ENCODE data around the gene GIPC1.

DNA sequence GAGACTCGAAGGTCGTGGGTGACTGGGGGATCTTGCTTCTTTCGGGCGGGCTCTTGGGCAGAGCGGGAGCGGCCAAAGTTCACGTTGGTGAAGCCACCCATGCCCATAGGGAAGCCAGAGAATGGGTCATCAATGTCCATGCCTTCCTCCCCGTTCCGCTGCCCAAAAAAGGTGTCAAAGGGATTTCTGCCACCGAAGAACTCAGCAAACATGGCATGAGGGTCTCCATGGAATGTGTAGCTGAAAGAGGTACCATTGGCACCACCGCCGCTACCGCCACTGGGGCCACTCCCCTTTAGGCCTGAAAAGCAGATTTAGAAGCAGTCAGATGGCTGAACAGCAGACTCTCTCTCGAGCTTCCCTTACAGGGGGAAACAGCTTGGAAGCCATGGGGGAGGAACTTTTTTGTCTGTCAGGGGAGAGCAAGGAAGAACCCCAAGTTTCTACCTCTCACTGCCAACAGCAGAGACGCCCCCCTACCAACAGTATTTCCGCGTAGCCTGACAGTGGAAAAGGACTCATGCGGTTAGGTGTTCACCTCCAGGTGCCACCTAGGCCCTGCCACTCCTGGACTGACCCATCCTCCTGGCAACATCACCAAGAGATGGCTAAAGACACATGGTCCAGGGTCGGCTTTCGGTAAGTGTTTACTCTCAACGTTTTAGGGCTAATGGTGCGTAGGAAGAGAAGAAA is 21.0 kb upstream of the GIPC1 start:
- TF ChIP-seq, protein P1, sequence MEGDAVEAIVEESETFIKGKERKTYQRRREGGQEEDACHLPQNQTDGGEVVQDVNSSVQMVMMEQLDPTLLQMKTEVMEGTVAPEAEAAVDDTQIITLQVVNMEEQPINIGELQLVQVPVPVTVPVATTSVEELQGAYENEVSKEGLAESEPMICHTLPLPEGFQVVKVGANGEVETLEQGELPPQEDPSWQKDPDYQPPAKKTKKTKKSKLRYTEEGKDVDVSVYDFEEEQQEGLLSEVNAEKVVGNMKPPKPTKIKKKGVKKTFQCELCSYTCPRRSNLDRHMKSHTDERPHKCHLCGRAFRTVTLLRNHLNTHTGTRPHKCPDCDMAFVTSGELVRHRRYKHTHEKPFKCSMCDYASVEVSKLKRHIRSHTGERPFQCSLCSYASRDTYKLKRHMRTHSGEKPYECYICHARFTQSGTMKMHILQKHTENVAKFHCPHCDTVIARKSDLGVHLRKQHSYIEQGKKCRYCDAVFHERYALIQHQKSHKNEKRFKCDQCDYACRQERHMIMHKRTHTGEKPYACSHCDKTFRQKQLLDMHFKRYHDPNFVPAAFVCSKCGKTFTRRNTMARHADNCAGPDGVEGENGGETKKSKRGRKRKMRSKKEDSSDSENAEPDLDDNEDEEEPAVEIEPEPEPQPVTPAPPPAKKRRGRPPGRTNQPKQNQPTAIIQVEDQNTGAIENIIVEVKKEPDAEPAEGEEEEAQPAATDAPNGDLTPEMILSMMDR (IDR thresholded peaks at IDR 0.05), result no peak
- TF ChIP-seq, protein P2, sequence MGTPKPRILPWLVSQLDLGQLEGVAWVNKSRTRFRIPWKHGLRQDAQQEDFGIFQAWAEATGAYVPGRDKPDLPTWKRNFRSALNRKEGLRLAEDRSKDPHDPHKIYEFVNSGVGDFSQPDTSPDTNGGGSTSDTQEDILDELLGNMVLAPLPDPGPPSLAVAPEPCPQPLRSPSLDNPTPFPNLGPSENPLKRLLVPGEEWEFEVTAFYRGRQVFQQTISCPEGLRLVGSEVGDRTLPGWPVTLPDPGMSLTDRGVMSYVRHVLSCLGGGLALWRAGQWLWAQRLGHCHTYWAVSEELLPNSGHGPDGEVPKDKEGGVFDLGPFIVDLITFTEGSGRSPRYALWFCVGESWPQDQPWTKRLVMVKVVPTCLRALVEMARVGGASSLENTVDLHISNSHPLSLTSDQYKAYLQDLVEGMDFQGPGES (IDR thresholded peaks at IDR 0.05; ENCODE audit: low read depth, low read length), result no peak
- peak; percentile 6 for TF ChIP-seq CHD2 (IDR thresholded peaks at IDR 0.05; ENCODE audit: low read length, partially characterized antibody)
- TF ChIP-seq SIN3A (IDR thresholded peaks at IDR 0.05; ENCODE audit: borderline replicate concordance, low read depth, low read length), result no peak
- TF ChIP-seq SMC3 (IDR thresholded peaks at IDR 0.05; ENCODE audit: low read depth, low read length), result no peak
- no peak for TF ChIP-seq EZH2phosphoT487 (IDR thresholded peaks at IDR 0.05; ENCODE audit: borderline replicate concordance, low read depth)
- TF ChIP-seq RAD21 (IDR thresholded peaks at IDR 0.05; ENCODE audit: low read length), result no peak
- TF ChIP-seq FOXM1 (IDR thresholded peaks at IDR 0.05; ENCODE audit: low read depth), result no peak
- no peak for TF ChIP-seq POLR2AphosphoS5 (IDR thresholded peaks at IDR 0.05; ENCODE audit: low read depth, low read length)
- TF ChIP-seq, protein P3, sequence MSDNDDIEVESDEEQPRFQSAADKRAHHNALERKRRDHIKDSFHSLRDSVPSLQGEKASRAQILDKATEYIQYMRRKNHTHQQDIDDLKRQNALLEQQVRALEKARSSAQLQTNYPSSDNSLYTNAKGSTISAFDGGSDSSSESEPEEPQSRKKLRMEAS (IDR thresholded peaks at IDR 0.05; ENCODE audit: low read depth), result no peak
